ENCODE measurements around the gene GOPC.

DNA sequence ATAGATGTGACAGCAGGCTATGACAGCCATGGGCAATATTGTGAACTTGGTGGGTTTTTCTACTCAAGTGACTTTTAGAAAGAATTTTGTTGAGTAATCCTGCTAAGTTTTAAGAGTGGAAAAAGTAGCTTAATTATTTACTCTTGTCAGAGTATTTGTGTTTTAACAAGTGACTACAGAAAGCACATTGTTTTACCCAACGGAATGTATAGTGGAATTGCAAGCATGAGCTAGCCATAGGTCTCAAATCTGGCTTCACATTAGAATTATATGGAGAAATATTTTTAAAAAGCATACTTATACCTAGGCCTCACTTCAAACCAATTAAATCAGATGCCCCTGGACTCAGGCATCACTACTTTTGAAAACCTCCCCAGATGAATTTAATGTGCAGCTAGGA lies 35.5 kb upstream of the GOPC start:
- TF ChIP-seq, protein P1, sequence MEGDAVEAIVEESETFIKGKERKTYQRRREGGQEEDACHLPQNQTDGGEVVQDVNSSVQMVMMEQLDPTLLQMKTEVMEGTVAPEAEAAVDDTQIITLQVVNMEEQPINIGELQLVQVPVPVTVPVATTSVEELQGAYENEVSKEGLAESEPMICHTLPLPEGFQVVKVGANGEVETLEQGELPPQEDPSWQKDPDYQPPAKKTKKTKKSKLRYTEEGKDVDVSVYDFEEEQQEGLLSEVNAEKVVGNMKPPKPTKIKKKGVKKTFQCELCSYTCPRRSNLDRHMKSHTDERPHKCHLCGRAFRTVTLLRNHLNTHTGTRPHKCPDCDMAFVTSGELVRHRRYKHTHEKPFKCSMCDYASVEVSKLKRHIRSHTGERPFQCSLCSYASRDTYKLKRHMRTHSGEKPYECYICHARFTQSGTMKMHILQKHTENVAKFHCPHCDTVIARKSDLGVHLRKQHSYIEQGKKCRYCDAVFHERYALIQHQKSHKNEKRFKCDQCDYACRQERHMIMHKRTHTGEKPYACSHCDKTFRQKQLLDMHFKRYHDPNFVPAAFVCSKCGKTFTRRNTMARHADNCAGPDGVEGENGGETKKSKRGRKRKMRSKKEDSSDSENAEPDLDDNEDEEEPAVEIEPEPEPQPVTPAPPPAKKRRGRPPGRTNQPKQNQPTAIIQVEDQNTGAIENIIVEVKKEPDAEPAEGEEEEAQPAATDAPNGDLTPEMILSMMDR (IDR thresholded peaks at IDR 0.05; ENCODE audit: low read length): no peak
- TF ChIP-seq EZH2 (optimal IDR thresholded peaks at IDR 0.05; ENCODE audit: low read depth, low read length): no peak
- no peak for TF ChIP-seq EZH2phosphoT487 (IDR thresholded peaks at IDR 0.05; ENCODE audit: low read length)

All from MM.1S (cell line).